B cell (primary cell): ENCODE measurements around the gene DFFA. TPM values are rescaled to one million over a fixed set of nuclear protein-coding genes. Genes with fewer than 3 reads are reported as not detected.
"Not testable (repeated sequence)": the region's sequence is repeated elsewhere in the genome, so short reads cannot be mapped to it uniquely, and the experiment has no call there.

ENCODE experiments used
- ATAC-seq: fragments of 200-7000 bp; cut with Tn5 transposase; one replicate; pipeline ENCODE4 v1.10.0; 2021; ENCODE audit warnings: low read depth, mild to moderate bottlenecking, moderate number of reproducible peaks, moderate library complexity
- CTCF ChIA-PET: fragments of 350-600 bp; sonication (Branson Sonifier 250); formaldehyde crosslinking; loops from one replicate; lab custom pipeline; 2021; ENCODE audit warnings: antibody characterized with exemption, inconsistent platforms; lab: Charles Lee
- POLR2A ChIA-PET: fragments of 350-600 bp; sonication (Branson Sonifier 250); formaldehyde crosslinking; loops from one replicate; lab custom pipeline; 2021; ENCODE audit warnings: antibody characterized with exemption; lab: Charles Lee
- DNase-seq: peaks from one replicate; pipeline ENCODE4 v3.0.0; 2013
- H2AFZ ChIP-seq: 2 replicates; pipeline ENCODE4 v1.6.1; 2012; ENCODE audit warnings: mild to moderate bottlenecking, low read depth, low read length; ENCODE audit not compliant: insufficient read depth, poor library complexity, severe bottlenecking
- H3K27ac ChIP-seq, 2 donors: 1 replicate in 1 of 2; 2 replicates in 1 of 2; pipeline ENCODE4 v1.5.1; 2012 to 2013; ENCODE audit warnings: low read length in 2 of 2, mild to moderate bottlenecking in 2 of 2, moderate library complexity in 1 of 2
- H3K27me3 ChIP-seq, 4 experiments: fragments of 200-600 bp in 1 of 4; sonication (generic) in 1 of 4; replicated peaks in 1 of 4; 1 replicate in 2 of 4; 2 replicates in 2 of 4; pipeline versions ENCODE4 v1.6.1 to v1.7.0; 2013 to 2016; ENCODE audit warnings: low read length in 3 of 4, mild to moderate bottlenecking in 2 of 4, mixed read lengths in 1 of 4, moderate library complexity in 1 of 4; ENCODE audit not compliant: insufficient read depth in 4 of 4, control insufficient read depth in 3 of 4; ENCODE audit errors: control extremely low read depth in 1 of 4
- H3K36me3 ChIP-seq, 2 experiments: replicated peaks in 1 of 2; 1 replicate in 1 of 2; 2 replicates in 1 of 2; pipeline versions ENCODE4 v1.6.1 to v1.7.1; 2013; ENCODE audit warnings: low read length in 1 of 2; ENCODE audit not compliant: insufficient read depth in 2 of 2, control insufficient read depth in 1 of 2; ENCODE audit errors: control extremely low read depth in 1 of 2, extremely low read depth in 1 of 2
- H3K4me1 ChIP-seq, 2 donors: fragments of 200-600 bp in 1 of 2; sonication (generic) in 1 of 2; 1 replicate in 1 of 2; 2 replicates in 1 of 2; pipeline versions ENCODE4 v1.5.1 to v1.6.1; 2013 to 2017; ENCODE audit warnings: low read length in 2 of 2; ENCODE audit not compliant: control insufficient read depth in 2 of 2, insufficient read depth in 2 of 2
- H3K4me2 ChIP-seq: replicated peaks from 2 replicates; pipeline ENCODE3; 2012; ENCODE audit warnings: mild to moderate bottlenecking, low read depth, low read length; ENCODE audit not compliant: poor library complexity, severe bottlenecking
- H3K4me3 ChIP-seq, 5 experiments: fragments of 200-600 bp in 1 of 5; sonication (generic) in 1 of 5; 1 replicate in 3 of 5; 2 replicates in 2 of 5; pipeline versions ENCODE4 v1.5.1 to v1.7.0; 2011 to 2016; ENCODE audit warnings: low read length in 4 of 5, mild to moderate bottlenecking in 4 of 5, low read depth in 2 of 5, control low read depth in 1 of 5, moderate library complexity in 1 of 5; ENCODE audit not compliant: insufficient read depth in 1 of 5; ENCODE audit errors: control extremely low read depth in 1 of 5, extremely low read depth in 1 of 5
- H3K79me2 ChIP-seq: fragments of 200-600 bp; sonication (generic); one replicate; pipeline ENCODE4 v1.6.0; 2016; ENCODE audit warnings: low read length; ENCODE audit not compliant: control insufficient read depth, insufficient read depth
- H3K9ac ChIP-seq: fragments of 200-600 bp; sonication (generic); 2 replicates; pipeline ENCODE4 v1.6.1; 2017; ENCODE audit warnings: mild to moderate bottlenecking, low read length, moderate library complexity
- H3K9me3 ChIP-seq, 3 donors: one replicate each; pipeline versions ENCODE4 v1.6.1 to v1.7.1; 2013; ENCODE audit warnings: low read length in 2 of 3; ENCODE audit not compliant: control insufficient read depth in 2 of 3, insufficient read depth in 1 of 3; ENCODE audit errors: control extremely low read depth in 1 of 3
- H4K20me1 ChIP-seq: 2 replicates; pipeline ENCODE4 v1.6.0; 2012; ENCODE audit warnings: mild to moderate bottlenecking, low read length; ENCODE audit not compliant: insufficient read depth, control insufficient read depth, poor library complexity, severe bottlenecking
- H3K27ac Mint-ChIP-seq: one replicate; pipeline ENCODE4 v1.8.0; 2021; ENCODE audit warnings: mixed read lengths
- H3K27me3 Mint-ChIP-seq: one replicate; pipeline ENCODE4 v1.8.0; 2021; ENCODE audit warnings: mixed read lengths
- H3K4me1 Mint-ChIP-seq: one replicate; pipeline ENCODE4 v1.8.0; 2021; ENCODE audit warnings: mixed read lengths
- H3K4me3 Mint-ChIP-seq: one replicate; pipeline ENCODE4 v1.8.0; 2021; ENCODE audit warnings: mixed read lengths
- H3K9me3 Mint-ChIP-seq: one replicate; pipeline ENCODE4 v1.8.0; 2022; ENCODE audit warnings: mixed read lengths; ENCODE audit not compliant: insufficient read depth
- CTCF ChIP-seq: fragments of 200-600 bp; IDR thresholded peaks from one replicate; pipeline ENCODE4 v1.8.0; 2022; ENCODE audit warnings: antibody characterized with exemption, mild to moderate bottlenecking
- EZH2 ChIP-seq: IDR thresholded peaks from 2 replicates; pipeline ENCODE4 v1.6.1; 2012; ENCODE audit warnings: borderline replicate concordance, low read depth, mild to moderate bottlenecking, moderate library complexity, low read length; ENCODE audit not compliant: insufficient read depth, poor library complexity, severe bottlenecking
- WGBS: methylation state at CpG from one replicate; pipeline ENCODE4 v1.1.5; 2013; ENCODE audit warnings: missing lambda C conversion rate; ENCODE audit not compliant: insufficient coverage; 5-methylcytosine and 5-hydroxymethylcytosine counted together
- intact Hi-C: fragments of 100-400 bp; cut with micrococcal nuclease; formaldehyde crosslinking; loops from one replicate; pipeline ENCODE4 v1.10.0; 2022
- polyA plus RNA-seq: library from polyadenylated mRNA; depleted of rRNA; stranded (reverse); fragments of >200 nt; gene quantifications from 2 replicates; pipeline ENCODE4 v1.2.3, GENCODE V29; 2012
- total RNA-seq, 2 donors: library from RNA; stranded (reverse); fragments of 120-200 nt in 1 of 2; gene quantifications; 1 replicate in 1 of 2; 2 replicates in 1 of 2; pipeline versions ENCODE4 v1.2.3 to v1.2.4, GENCODE V29; 2013 to 2022

The DFFA gene
- total and polyA plus RNA-seq, 2 donors (not counting 1 experiment from before 2014, with no cell fraction given) = 12.0 to 30.7 TPM

- intact Hi-C loops = no loop called here
- ChIA-PET POLR2A (no interaction called here), CTCF (interaction anchor here (1.6 kb wide), 1 partner anchor 29 kb away, joined by 4 read pairs; no protein-coding TSS in a partner anchor)
- WGBS = 95% methylated on average over 8 of the region's 9 CpGs
- Histone ChIP-seq H3K27me3 (no peaks in the 10 kb centered on the region), H4K20me1 (no peaks in the 10 kb centered on the region), H3K4me2 (no peak overlapping the region), H2AFZ (no peak overlapping the region), H3K9me3 (peaks cover 0 to 8% (median 0%) of the 10 kb centered on the region in 3 donors), H3K27ac (no peak overlapping the region), H3K9ac (no peak overlapping the region), H3K4me3 (no peak overlapping the region), H3K79me2 (no peaks in the 10 kb centered on the region), H3K36me3 (peaks cover 3 to 18% of the 10 kb centered on the region in 2 experiments), H3K4me1 (peaks cover 0 to 3% of the 10 kb centered on the region in 2 donors)
- no peak for TF ChIP-seq EZH2
- no peak for TF ChIP-seq CTCF
- Mint-ChIP-seq H3K4me3 (no peak overlapping the region), H3K4me1 (peaks cover 3% of the 10 kb centered on the region), H3K27ac (no peak overlapping the region), H3K27me3 (no peaks in the 10 kb centered on the region), H3K9me3 (no peaks in the 10 kb centered on the region)
- DNase-seq = no peak
- no peak for ATAC-seq
These were observed 14.5 kb downstream of the DFFA start for GRCh38 chr1:10457875-10458274.

GRCh38 chr1:10457462-10457861 is 14.9 kb downstream of the DFFA start:
- H3K9me3 ChIP-seq, H3K4me3 ChIP-seq, H3K4me3 Mint-ChIP-seq, H4K20me1 ChIP-seq, POLR2A ChIA-PET, H3K4me1 Mint-ChIP-seq, H3K79me2 ChIP-seq, H3K27ac Mint-ChIP-seq, H3K4me1 ChIP-seq, H3K4me2 ChIP-seq, H3K9me3 Mint-ChIP-seq, H3K9ac ChIP-seq, ATAC-seq, H2AFZ ChIP-seq, H3K27me3 Mint-ChIP-seq, H3K27ac ChIP-seq, H3K27me3 ChIP-seq, DNase-seq, intact Hi-C loops: not testable (repeated sequence)
- H3K36me3 ChIP-seq = peaks cover 3 to 14% of the 10 kb centered on the region in 2 experiments
- WGBS = 82% methylated on average over 7 of the region's 7 CpGs
- CTCF ChIA-PET = interaction anchor here (1.5 to 1.6 kb wide), 2 partner anchors 27 to 29 kb away, joined by 3 to 4 read pairs; partner anchors contain the start of gene CENPS
